SU-DHL-6 (cell line): ENCODE data around the gene PGBD2.

Experiments used
- EZH2phosphoT487 ChIP-seq: fragments of 200-600 bp; sonication (generic), shearing (Covaris generic); conservative IDR thresholded peaks from 2 replicates; pipeline ENCODE4 v1.6.1; 2018; ENCODE audit warnings: mild to moderate bottlenecking, antibody characterized with exemption, low read length, moderate library complexity, mixed read lengths
- TF ChIP-seq, protein P1 (sequence below): fragments of 200-600 bp; sonication (generic); IDR thresholded peaks from one replicate; pipeline ENCODE4 v1.5.1; 2017; ENCODE audit warnings: antibody characterized with exemption, mild to moderate bottlenecking, low read length, moderate library complexity; ENCODE audit not compliant: insufficient read depth, poor library complexity, severe bottlenecking

- TF ChIP-seq, protein P1, sequence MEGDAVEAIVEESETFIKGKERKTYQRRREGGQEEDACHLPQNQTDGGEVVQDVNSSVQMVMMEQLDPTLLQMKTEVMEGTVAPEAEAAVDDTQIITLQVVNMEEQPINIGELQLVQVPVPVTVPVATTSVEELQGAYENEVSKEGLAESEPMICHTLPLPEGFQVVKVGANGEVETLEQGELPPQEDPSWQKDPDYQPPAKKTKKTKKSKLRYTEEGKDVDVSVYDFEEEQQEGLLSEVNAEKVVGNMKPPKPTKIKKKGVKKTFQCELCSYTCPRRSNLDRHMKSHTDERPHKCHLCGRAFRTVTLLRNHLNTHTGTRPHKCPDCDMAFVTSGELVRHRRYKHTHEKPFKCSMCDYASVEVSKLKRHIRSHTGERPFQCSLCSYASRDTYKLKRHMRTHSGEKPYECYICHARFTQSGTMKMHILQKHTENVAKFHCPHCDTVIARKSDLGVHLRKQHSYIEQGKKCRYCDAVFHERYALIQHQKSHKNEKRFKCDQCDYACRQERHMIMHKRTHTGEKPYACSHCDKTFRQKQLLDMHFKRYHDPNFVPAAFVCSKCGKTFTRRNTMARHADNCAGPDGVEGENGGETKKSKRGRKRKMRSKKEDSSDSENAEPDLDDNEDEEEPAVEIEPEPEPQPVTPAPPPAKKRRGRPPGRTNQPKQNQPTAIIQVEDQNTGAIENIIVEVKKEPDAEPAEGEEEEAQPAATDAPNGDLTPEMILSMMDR, result no peak
- no peak for TF ChIP-seq EZH2phosphoT487
These were observed 19.7 kb upstream of the PGBD2 start for GRCh38 chr1:248886237-248886895.
